HEK293 (cell line): ENCODE results near the gene NPR3.

Source experiments
- CTCF ChIP-seq: fragments of 450-650 bp; formaldehyde crosslinking; IDR thresholded peaks from 2 replicates; pipeline ENCODE4 v1.5.1; 2016; ENCODE audit warnings: missing biosample characterization, missing genetic modification characterization
- MZF1 ChIP-seq: fragments of 450-650 bp; formaldehyde crosslinking; IDR thresholded peaks from 2 replicates; pipeline ENCODE4 v1.5.1; 2017; ENCODE audit warnings: missing biosample characterization, missing genetic modification characterization, borderline replicate concordance
- PRDM4 ChIP-seq: fragments of 450-650 bp; formaldehyde crosslinking; IDR thresholded peaks from 2 replicates; pipeline ENCODE4 v1.5.1; 2017; ENCODE audit warnings: missing biosample characterization, missing genetic modification characterization
- ZBTB11 ChIP-seq: fragments of 450-650 bp; formaldehyde crosslinking; conservative IDR thresholded peaks from 2 replicates; pipeline ENCODE4 v1.5.1; 2016; ENCODE audit warnings: low read depth, missing biosample characterization, missing genetic modification characterization
- ZNF621 ChIP-seq: fragments of 450-650 bp; formaldehyde crosslinking; IDR thresholded peaks from 2 replicates; pipeline ENCODE4 v1.5.1; 2017; ENCODE audit warnings: missing biosample characterization, missing genetic modification characterization

GRCh38 chr5:32720300-32720699, 9.2 kb downstream of the NPR3 start:
- no peak for TF ChIP-seq CTCF (tag by site-specific recombination)
- TF ChIP-seq PRDM4, result no peak
- no peak for TF ChIP-seq ZNF621 (tag by site-specific recombination)
- TF ChIP-seq ZBTB11 (tag by site-specific recombination), result no peak
- TF ChIP-seq MZF1 (tag by site-specific recombination), result no peak
